ENCODE measurements around the gene RNF213.

Gene RNF213

DNA sequence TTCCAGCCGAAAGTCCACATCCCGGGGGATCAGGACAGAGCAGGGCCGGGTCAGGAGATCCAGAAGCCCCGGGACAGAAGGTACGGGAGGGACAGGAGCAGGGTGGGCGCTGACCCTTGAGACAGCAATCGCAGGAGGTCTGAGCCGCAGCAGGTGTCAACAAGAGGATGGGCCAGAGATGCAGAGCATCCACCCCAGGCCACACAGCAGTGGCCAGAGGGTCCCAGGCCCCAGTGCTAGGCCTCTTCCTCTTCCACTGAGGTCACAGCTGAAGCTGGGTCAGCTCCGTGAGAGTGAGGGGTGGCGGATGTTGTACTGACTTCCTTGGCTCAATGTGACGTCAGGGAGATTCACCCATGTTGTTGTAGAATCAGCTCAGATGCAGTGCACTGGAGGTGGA lies 8.7 kb upstream of the RNF213 start:
- Histone ChIP-seq H3K9me3 (ENCODE audit: control extremely low read depth in 1 of 5, control insufficient read depth in 4 of 5, insufficient read depth in 2 of 5, low read depth in 1 of 5, low read length in 4 of 5) (no peaks in the 10 kb centered on the region), H3K36me3 (ENCODE audit: control insufficient read depth in 4 of 4, insufficient read depth in 4 of 4, low read length in 3 of 4) (no peaks in the 10 kb centered on the region), H3K4me3 (ENCODE audit: control insufficient read depth in 1 of 7, extremely low read depth in 1 of 7, insufficient read depth in 4 of 7, low read depth in 2 of 7, low read length in 6 of 7) (no peak overlapping the region), H3K27me3 (replicated peaks in 2 of 5; ENCODE audit: control insufficient read depth in 4 of 5, insufficient read depth in 5 of 5, low read length in 4 of 5) (no peaks in the 10 kb centered on the region), H3K27ac (ENCODE audit: insufficient read depth in 1 of 2, low read depth in 1 of 2, low read length in 2 of 2, poor library complexity in 1 of 2, severe bottlenecking in 2 of 2) (no peak overlapping the region), H3K4me1 (ENCODE audit: control extremely low read depth in 1 of 4, control insufficient read depth in 4 of 4, insufficient read depth in 4 of 4, low read length in 3 of 4) (peaks cover 7 to 35% (median 26%) of the 10 kb centered on the region in 4 experiments)
- ChIA-PET POLR2A (no interaction called here), CTCF (interaction anchor here (0.9 to 3.2 kb wide), 5 partner anchors 25 to 60 kb away, joined by 3 to 21 read pairs (median 3); no protein-coding TSS in a partner anchor)
- WGBS (ENCODE audit: insufficient coverage), result 97% methylated on average over 8 of the region's 11 CpGs
- no peak for DNase-seq

DNA sequence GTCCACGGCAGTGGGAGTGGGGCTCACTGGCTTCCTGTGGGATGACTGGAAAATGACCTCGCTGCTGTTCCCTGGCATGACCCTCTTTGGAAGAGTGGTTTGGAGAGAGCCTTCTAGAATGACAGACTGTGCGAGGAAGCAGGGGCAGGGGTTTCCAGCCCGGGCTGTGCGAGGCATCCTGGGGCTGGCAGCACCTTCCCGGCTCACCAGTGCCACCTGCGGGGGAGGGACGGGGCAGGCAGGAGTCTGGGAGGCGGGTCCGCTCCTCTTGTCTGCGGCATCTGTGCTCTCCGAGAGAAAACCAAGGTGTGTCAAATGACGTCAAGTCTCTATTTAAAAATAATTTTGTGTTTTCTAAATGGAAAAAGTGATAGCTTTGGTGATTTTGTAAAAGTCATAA lies 7.8 kb upstream of the RNF213 start:
- CTCF ChIA-PET, result interaction anchor here (1.0 to 3.2 kb wide), 4 partner anchors 11 to 61 kb away, joined by 3 to 21 read pairs (median 4); no protein-coding TSS in a partner anchor
- Histone ChIP-seq H3K36me3 (ENCODE audit: control insufficient read depth in 4 of 4, insufficient read depth in 4 of 4, low read length in 3 of 4) (no peaks in the 10 kb centered on the region), H3K4me3 (ENCODE audit: control insufficient read depth in 1 of 7, extremely low read depth in 1 of 7, insufficient read depth in 4 of 7, low read depth in 2 of 7, low read length in 6 of 7) (no peak overlapping the region), H3K27ac (ENCODE audit: insufficient read depth in 1 of 2, low read depth in 1 of 2, low read length in 2 of 2, poor library complexity in 1 of 2, severe bottlenecking in 2 of 2) (no peak overlapping the region), H3K9me3 (ENCODE audit: control extremely low read depth in 1 of 5, control insufficient read depth in 4 of 5, insufficient read depth in 2 of 5, low read depth in 1 of 5, low read length in 4 of 5) (no peaks in the 10 kb centered on the region), H3K27me3 (replicated peaks in 2 of 5; ENCODE audit: control insufficient read depth in 4 of 5, insufficient read depth in 5 of 5, low read length in 4 of 5) (no peaks in the 10 kb centered on the region), H3K4me1 (ENCODE audit: control extremely low read depth in 1 of 4, control insufficient read depth in 4 of 4, insufficient read depth in 4 of 4, low read length in 3 of 4) (peaks cover 7 to 35% (median 26%) of the 10 kb centered on the region in 4 experiments)
- 29% methylated on average over 10 of the region's 13 CpGs for whole genome bisulfite sequencing (ENCODE audit: insufficient coverage)
- peak; percentile 75 to 83 (median 82) for DNase-seq
- POLR2A ChIA-PET, result no interaction called here

DNA sequence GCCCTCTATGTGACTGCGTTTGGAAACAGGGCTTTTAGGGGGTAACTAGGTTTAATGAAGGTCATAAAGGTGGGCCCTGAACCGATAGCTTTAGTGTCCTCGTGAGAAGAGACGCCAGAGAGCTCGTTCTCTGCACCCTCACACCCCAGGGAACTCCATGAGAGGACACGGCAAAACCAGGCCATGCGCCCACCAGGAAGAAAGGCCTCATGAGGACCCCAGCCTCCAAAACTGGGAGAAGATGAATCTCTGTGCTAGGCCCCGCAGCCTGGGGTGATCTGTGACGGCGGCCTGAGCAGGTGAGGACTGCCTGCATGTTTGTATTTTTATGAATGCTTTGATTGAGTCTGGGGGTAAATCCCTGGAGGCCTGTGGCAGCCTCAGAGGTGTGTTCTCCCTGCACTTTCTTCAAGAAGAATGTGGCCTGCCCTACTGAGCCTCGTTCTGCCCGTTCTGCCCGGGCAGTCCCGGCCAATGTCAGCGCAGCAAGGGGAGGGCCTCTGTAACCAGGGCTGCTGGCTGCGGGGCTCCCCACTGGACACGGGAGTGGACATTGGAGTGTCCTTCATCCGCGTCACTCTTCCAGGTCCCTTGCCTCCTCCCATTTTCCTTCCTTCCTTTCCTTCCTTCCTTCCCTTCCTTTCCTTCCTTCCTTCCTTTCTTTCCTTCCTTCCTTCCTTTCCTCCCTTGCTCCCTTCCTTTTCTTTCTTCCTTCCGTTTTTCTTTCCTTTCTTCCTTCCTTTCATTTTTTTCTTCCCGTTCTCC lies 6.8 kb upstream of the RNF213 start:
- 96% methylated on average over 16 of the region's 21 CpGs for WGBS (ENCODE audit: insufficient coverage)
- Histone ChIP-seq H3K4me1 (ENCODE audit: control extremely low read depth in 1 of 4, control insufficient read depth in 4 of 4, insufficient read depth in 4 of 4, low read length in 3 of 4) (peaks cover 7 to 41% (median 27%) of the 10 kb centered on the region in 4 experiments), H3K27me3 (replicated peaks in 2 of 5; ENCODE audit: control insufficient read depth in 4 of 5, insufficient read depth in 5 of 5, low read length in 4 of 5) (no peaks in the 10 kb centered on the region), H3K36me3 (ENCODE audit: control insufficient read depth in 4 of 4, insufficient read depth in 4 of 4, low read length in 3 of 4) (no peaks in the 10 kb centered on the region), H3K27ac (ENCODE audit: insufficient read depth in 1 of 2, low read depth in 1 of 2, low read length in 2 of 2, poor library complexity in 1 of 2, severe bottlenecking in 2 of 2) (peak overlapping the region in 1 of 2 experiments; percentile 66), H3K9me3 (ENCODE audit: control extremely low read depth in 1 of 5, control insufficient read depth in 4 of 5, insufficient read depth in 2 of 5, low read depth in 1 of 5, low read length in 4 of 5) (no peaks in the 10 kb centered on the region), H3K4me3 (ENCODE audit: control insufficient read depth in 1 of 7, extremely low read depth in 1 of 7, insufficient read depth in 4 of 7, low read depth in 2 of 7, low read length in 6 of 7) (no peak overlapping the region)
- ChIA-PET POLR2A (interaction anchor here (1.0 kb wide), 1 partner anchor 32 kb away, joined by 3 read pairs; no protein-coding TSS in a partner anchor), CTCF (interaction anchor here (1.0 to 3.2 kb wide), 5 partner anchors 10 to 152 kb away, joined by 3 to 21 read pairs (median 3); partner anchors contain the start of gene GAA)
- DNase-seq, result no peak

DNA sequence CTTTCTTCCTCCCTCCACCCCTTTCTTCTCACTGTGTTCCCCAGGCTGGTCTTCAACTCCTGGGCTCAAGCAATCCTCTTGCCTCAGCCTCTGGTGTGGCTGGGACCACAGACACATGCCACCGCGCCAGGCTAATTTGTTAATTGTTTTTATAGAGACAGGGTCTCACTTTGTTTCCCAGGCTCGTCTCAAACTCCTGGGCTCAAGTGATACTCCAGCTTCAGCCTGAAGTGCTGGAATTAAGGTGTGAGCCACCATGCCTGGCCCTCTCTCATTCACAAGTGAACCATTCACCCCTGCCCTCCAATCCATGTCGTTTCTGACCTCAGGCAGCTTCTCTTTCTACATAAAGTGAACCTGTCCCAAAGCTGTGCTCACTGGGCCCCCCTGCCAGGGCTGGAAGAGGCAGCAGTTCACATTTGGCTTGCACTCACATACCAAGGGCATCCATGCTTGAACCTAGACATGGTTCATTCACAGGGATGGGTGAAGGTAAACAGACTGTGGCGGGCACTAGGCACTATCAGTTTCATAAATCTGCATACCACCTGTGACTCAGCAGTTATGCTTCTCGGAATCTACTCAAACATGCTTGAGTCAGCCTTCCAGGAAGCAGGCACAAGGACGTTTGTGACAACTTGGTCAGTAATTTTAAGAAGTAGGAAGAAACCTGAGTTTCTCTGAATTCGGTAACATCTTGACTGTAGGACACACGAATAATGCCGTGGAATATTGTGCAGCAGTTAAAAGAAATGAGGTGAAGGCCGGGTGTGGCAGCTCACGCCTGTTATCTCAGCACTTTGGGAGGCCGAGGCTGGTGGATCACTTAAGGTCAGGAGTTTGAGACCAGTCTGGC lies 6.0 kb upstream of the RNF213 start:
- ChIA-PET POLR2A (interaction anchor here (0.6 to 1.0 kb wide), 2 partner anchors 33 to 257 kb away, joined by 3 read pairs; no protein-coding TSS in a partner anchor), CTCF (interaction anchor here (1.0 to 1.7 kb wide), 2 partner anchors 10 to 153 kb away, joined by 3 to 5 read pairs; partner anchors contain the start of gene GAA)
- no peaks in the 10 kb centered on the region for H3K27me3 ChIP-seq (replicated peaks in 2 of 5; ENCODE audit: control insufficient read depth in 4 of 5, insufficient read depth in 5 of 5, low read length in 4 of 5)
- peak; percentile 82 to 95 (median 93) for DNase-seq
- H3K9me3 ChIP-seq (ENCODE audit: control extremely low read depth in 1 of 5, control insufficient read depth in 4 of 5, insufficient read depth in 2 of 5, low read depth in 1 of 5, low read length in 4 of 5), result no peaks in the 10 kb centered on the region
- peak overlapping the region in 3 of 7 experiments; percentile 22 to 64 (median 28) for H3K4me3 ChIP-seq (ENCODE audit: control insufficient read depth in 1 of 7, extremely low read depth in 1 of 7, insufficient read depth in 4 of 7, low read depth in 2 of 7, low read length in 6 of 7)
- peak overlapping the region in 1 of 2 experiments; percentile 66 for H3K27ac ChIP-seq (ENCODE audit: insufficient read depth in 1 of 2, low read depth in 1 of 2, low read length in 2 of 2, poor library complexity in 1 of 2, severe bottlenecking in 2 of 2)
- peaks cover 7 to 46% (median 30%) of the 10 kb centered on the region in 4 experiments for H3K4me1 ChIP-seq (ENCODE audit: control extremely low read depth in 1 of 4, control insufficient read depth in 4 of 4, insufficient read depth in 4 of 4, low read length in 3 of 4)
- WGBS (ENCODE audit: insufficient coverage), result 23% methylated on average over 10 of the region's 13 CpGs
- H3K36me3 ChIP-seq (ENCODE audit: control insufficient read depth in 4 of 4, insufficient read depth in 4 of 4, low read length in 3 of 4), result no peaks in the 10 kb centered on the region

DNA sequence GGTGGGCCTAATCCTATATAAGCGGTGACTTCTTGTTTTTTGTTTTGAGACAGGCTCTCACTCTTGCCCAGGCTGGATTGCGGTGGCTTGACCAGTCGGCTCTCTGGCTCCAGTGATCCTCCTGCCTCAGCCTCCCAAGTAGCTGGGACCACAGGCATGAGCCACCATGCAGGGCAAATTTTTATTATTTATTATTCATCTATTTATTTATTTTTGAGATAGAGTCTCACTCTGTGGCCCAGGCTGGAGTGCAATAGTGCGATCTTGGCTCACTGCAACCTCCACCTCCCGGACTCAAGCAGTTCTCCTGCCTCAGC lies 4.7 kb upstream of the RNF213 start:
- no peaks in the 10 kb centered on the region for H3K36me3 ChIP-seq (ENCODE audit: control insufficient read depth in 4 of 4, insufficient read depth in 4 of 4, low read length in 3 of 4)
- 96% methylated on average over 4 of the region's 5 CpGs for WGBS (ENCODE audit: insufficient coverage)
- ChIA-PET CTCF (no interaction called here), POLR2A (no interaction called here)
- H3K4me3 ChIP-seq (ENCODE audit: control insufficient read depth in 1 of 7, extremely low read depth in 1 of 7, insufficient read depth in 4 of 7, low read depth in 2 of 7, low read length in 6 of 7), result no peak overlapping the region
- H3K27ac ChIP-seq (ENCODE audit: insufficient read depth in 1 of 2, low read depth in 1 of 2, low read length in 2 of 2, poor library complexity in 1 of 2, severe bottlenecking in 2 of 2), result peak overlapping the region in 1 of 2 experiments; percentile 66
- no peaks in the 10 kb centered on the region for H3K27me3 ChIP-seq (replicated peaks in 2 of 5; ENCODE audit: control insufficient read depth in 4 of 5, insufficient read depth in 5 of 5, low read length in 4 of 5)
- no peak for DNase-seq
- peaks cover 7 to 50% (median 35%) of the 10 kb centered on the region in 4 experiments for H3K4me1 ChIP-seq (ENCODE audit: control extremely low read depth in 1 of 4, control insufficient read depth in 4 of 4, insufficient read depth in 4 of 4, low read length in 3 of 4)
- H3K9me3 ChIP-seq (ENCODE audit: control extremely low read depth in 1 of 5, control insufficient read depth in 4 of 5, insufficient read depth in 2 of 5, low read depth in 1 of 5, low read length in 4 of 5), result no peaks in the 10 kb centered on the region

DNA sequence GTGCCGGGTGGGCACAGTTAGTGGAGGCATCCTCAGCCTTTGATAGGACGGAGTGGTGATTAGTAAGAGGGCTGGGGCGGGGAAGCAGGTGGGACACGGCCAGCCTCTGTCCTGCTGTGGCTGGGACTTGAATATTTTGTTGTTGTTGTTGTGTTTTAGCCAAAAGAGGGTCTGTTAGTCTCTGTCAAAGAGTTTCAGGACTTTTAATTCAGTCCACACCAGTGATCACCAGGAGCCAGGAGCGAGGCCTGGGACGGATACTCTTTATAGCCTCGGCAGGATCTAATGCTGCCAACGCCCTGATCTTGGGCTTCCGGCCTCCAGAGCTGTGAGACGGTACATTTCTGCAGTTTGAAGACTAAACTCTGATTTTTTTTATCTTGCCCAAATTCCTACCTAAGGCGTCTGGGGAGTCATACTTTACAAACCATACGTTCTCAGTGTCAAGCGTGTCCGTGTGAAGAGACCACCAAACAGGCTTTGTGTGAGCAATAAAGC lies 2.9 kb upstream of the RNF213 start:
- H3K27me3 ChIP-seq (replicated peaks in 2 of 5; ENCODE audit: control insufficient read depth in 4 of 5, insufficient read depth in 5 of 5, low read length in 4 of 5), result no peaks in the 10 kb centered on the region
- DNase-seq, result no peak
- no peaks in the 10 kb centered on the region for H3K36me3 ChIP-seq (ENCODE audit: control insufficient read depth in 4 of 4, insufficient read depth in 4 of 4, low read length in 3 of 4)
- ChIA-PET POLR2A (no interaction called here), CTCF (no interaction called here)
- H3K9me3 ChIP-seq (ENCODE audit: control extremely low read depth in 1 of 5, control insufficient read depth in 4 of 5, insufficient read depth in 2 of 5, low read depth in 1 of 5, low read length in 4 of 5), result no peaks in the 10 kb centered on the region
- no peak overlapping the region for H3K4me3 ChIP-seq (ENCODE audit: control insufficient read depth in 1 of 7, extremely low read depth in 1 of 7, insufficient read depth in 4 of 7, low read depth in 2 of 7, low read length in 6 of 7)
- peaks cover 11 to 68% (median 52%) of the 10 kb centered on the region in 4 experiments for H3K4me1 ChIP-seq (ENCODE audit: control extremely low read depth in 1 of 4, control insufficient read depth in 4 of 4, insufficient read depth in 4 of 4, low read length in 3 of 4)
- 90% methylated on average over 10 of the region's 14 CpGs for WGBS (ENCODE audit: insufficient coverage)
- peak overlapping the region in 1 of 2 experiments; percentile 49 for H3K27ac ChIP-seq (ENCODE audit: insufficient read depth in 1 of 2, low read depth in 1 of 2, low read length in 2 of 2, poor library complexity in 1 of 2, severe bottlenecking in 2 of 2)
